Measurements from ENCODE around the gene EIF5AL1.
A peak's percentile ranks its signal among the peaks of the same experiment; 100 is the strongest.
"Not testable (repeated sequence)": the region's sequence is repeated elsewhere in the genome, so short reads cannot be mapped to it uniquely, and the experiment has no call there.

The EIF5AL1 gene

GRCh38 chr10:79493806-79494205 lies 18.5 kb upstream of the EIF5AL1 start:
- no peaks in the 10 kb centered on the region for H3K9me3 Mint-ChIP-seq
- no peaks in the 10 kb centered on the region for H3K36me3 Mint-ChIP-seq (ENCODE audit: low read depth)
- H3K4me3 Mint-ChIP-seq, result no peak overlapping the region
- H3K4me1 Mint-ChIP-seq (ENCODE audit: low read depth), result no peaks in the 10 kb centered on the region
- no peak overlapping the region for H3K27ac Mint-ChIP-seq
- DNase-seq (ENCODE audit: low spot score), result no peak
- H3K27me3 Mint-ChIP-seq (ENCODE audit: low read depth), result peaks cover 28% of the 10 kb centered on the region

DNA sequence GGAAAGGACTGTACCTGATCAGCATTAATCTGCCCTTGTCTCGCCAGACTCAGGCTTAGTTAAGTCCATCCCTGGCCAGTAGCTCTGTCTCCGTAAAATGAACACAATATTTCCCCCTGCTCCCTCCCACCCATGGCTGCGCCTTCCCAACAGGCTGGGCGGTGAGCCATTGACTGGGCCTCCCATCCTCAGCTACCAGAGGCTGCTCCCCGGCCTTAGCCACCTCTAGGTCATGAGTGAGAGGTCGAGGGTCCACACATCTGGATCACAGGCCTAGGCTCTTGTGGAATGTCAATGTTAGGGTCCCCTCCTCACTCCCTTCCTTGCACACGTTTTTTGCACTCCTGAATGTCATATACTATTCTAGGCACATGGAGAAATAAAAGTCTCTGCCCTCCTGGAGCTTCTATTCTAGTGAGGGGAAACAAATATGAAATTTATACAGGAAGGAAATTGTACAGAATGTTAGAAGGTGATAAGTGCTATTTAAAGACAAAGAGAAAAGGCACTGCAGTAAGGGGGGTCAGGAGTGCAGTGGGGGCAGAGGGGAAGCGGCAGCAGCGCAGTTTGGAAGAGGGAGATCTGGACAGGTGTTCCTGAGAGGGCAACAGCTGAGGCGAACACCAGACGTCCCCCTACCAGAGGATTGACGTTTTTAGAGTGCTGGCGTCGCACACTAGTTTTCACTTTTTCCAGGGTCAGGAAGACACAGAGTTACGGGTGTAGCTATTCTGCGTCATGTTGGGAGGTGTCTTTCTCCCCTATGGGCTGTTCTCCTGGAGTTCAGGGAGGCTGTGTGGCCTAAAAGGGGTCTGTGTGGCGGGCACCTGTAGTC lies 17.2 kb upstream of the EIF5AL1 start:
- Mint-ChIP-seq H3K4me1 (ENCODE audit: low read depth) (no peaks in the 10 kb centered on the region), H3K4me3 (no peak overlapping the region), H3K36me3 (ENCODE audit: low read depth) (no peaks in the 10 kb centered on the region), H3K27ac (no peak overlapping the region), H3K27me3 (ENCODE audit: low read depth) (peaks cover 30% of the 10 kb centered on the region), H3K9me3 (no peaks in the 10 kb centered on the region)
- no peak for DNase-seq (ENCODE audit: low spot score)

- Mint-ChIP-seq H3K27me3 (ENCODE audit: low read depth) (peaks cover 33% of the 10 kb centered on the region), H3K9me3 (no peaks in the 10 kb centered on the region), H3K4me1 (ENCODE audit: low read depth) (no peaks in the 10 kb centered on the region), H3K4me3 (no peak overlapping the region), H3K27ac (no peak overlapping the region), H3K36me3 (ENCODE audit: low read depth) (no peaks in the 10 kb centered on the region)
- no peak for DNase-seq (ENCODE audit: low spot score)
These were observed 16.5 kb upstream of the EIF5AL1 start for GRCh38 chr10:79495791-79496190.

DNA sequence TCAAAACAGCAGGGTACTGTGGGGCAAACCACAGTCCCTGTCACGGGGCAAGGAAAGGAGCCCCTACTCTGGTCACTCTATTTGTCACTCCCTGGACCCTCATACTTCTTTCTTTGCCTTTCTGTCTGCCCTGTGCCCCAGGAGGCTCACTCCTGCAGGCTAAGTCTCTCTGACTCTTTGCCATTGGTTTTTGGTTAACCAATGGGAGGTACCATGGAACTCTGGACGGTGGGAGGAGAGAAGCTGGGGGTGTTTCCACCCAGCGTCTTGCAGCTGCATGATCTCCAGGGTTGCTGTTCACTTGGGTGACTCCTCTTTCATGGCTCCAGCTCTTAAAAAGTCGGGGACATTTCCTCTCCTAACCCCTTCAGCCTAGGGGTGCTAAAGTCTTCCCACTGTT lies 15.4 kb upstream of the EIF5AL1 start:
- Mint-ChIP-seq H3K27me3 (ENCODE audit: low read depth) (peaks cover 40% of the 10 kb centered on the region), H3K4me1 (ENCODE audit: low read depth) (no peaks in the 10 kb centered on the region), H3K4me3 (no peak overlapping the region), H3K9me3 (no peaks in the 10 kb centered on the region), H3K36me3 (ENCODE audit: low read depth) (no peaks in the 10 kb centered on the region), H3K27ac (no peak overlapping the region)
- no peak for DNase-seq (ENCODE audit: low spot score)

GRCh38 chr10:79498291-79498829 lies 14.0 kb upstream of the EIF5AL1 start:
- no peak overlapping the region for H3K27ac Mint-ChIP-seq
- DNase-seq (ENCODE audit: low spot score), result no peak
- H3K9me3 Mint-ChIP-seq, result no peaks in the 10 kb centered on the region
- H3K4me1 Mint-ChIP-seq (ENCODE audit: low read depth), result peaks cover 3% of the 10 kb centered on the region
- H3K4me3 Mint-ChIP-seq, result no peak overlapping the region
- H3K36me3 Mint-ChIP-seq (ENCODE audit: low read depth), result no peaks in the 10 kb centered on the region
- H3K27me3 Mint-ChIP-seq (ENCODE audit: low read depth), result peaks cover 49% of the 10 kb centered on the region

GRCh38 chr10:79502561-79503309 lies 9.6 kb upstream of the EIF5AL1 start:
- Mint-ChIP-seq H3K27ac (no peak overlapping the region), H3K9me3 (no peaks in the 10 kb centered on the region), H3K36me3 (ENCODE audit: low read depth) (no peaks in the 10 kb centered on the region), H3K27me3 (ENCODE audit: low read depth) (peaks cover 44% of the 10 kb centered on the region), H3K4me1 (ENCODE audit: low read depth) (peaks cover 17% of the 10 kb centered on the region), H3K4me3 (no peak overlapping the region)
- DNase-seq (ENCODE audit: low spot score), result no peak

DNA sequence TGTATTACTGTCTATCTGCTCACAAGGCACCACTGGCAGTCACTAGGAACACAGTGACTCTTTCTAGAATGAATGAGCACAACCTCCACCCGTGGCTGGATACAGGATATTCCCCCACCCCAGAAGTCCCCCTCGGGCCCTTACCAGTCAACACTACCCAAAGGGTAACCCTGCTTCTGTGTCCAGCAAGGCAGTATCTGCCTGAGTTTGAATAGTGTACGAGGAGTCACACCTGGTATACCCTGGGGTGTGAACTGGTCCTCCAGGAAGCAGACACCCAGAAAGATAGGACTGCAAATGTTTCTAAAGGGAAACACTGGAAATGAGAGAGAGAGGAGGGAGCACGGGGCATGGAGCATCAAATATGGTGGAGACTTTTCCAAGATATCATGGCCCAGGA lies 8.5 kb upstream of the EIF5AL1 start:
- not testable (repeated sequence) for H3K4me3 Mint-ChIP-seq; H3K27ac Mint-ChIP-seq; H3K36me3 Mint-ChIP-seq (ENCODE audit: low read depth); DNase-seq (ENCODE audit: low spot score); H3K9me3 Mint-ChIP-seq
- Mint-ChIP-seq H3K4me1 (ENCODE audit: low read depth) (peaks cover 17% of the 10 kb centered on the region), H3K27me3 (ENCODE audit: low read depth) (peaks cover 40% of the 10 kb centered on the region)

GRCh38 chr10:79504483-79504882 lies 7.8 kb upstream of the EIF5AL1 start:
- H3K4me1 Mint-ChIP-seq (ENCODE audit: low read depth), result peaks cover 17% of the 10 kb centered on the region
- H3K27ac Mint-ChIP-seq; H3K4me3 Mint-ChIP-seq; H3K9me3 Mint-ChIP-seq; H3K36me3 Mint-ChIP-seq (ENCODE audit: low read depth); DNase-seq (ENCODE audit: low spot score): not testable (repeated sequence)
- peaks cover 39% of the 10 kb centered on the region for H3K27me3 Mint-ChIP-seq (ENCODE audit: low read depth)

DNA sequence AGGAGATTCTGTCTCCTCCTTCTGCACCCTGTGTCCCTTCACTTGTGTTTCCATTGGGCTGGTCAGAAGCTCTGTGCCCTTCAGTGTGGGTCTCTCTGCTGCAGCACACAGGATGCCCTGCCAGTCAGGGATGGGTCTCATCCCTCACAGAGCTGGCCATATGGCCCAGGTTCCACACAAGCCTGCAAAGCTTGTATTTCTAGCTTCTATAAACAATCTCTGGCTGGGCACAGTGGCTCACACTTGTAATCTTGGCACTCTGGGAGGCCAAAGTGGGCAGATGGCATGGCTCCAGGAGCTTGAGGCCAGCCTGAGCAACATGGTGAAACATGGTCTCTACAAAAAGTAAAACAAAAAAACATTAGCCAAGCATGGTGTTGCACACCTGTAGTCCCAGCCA lies 7.0 kb upstream of the EIF5AL1 start:
- not testable (repeated sequence) for H3K36me3 Mint-ChIP-seq (ENCODE audit: low read depth); H3K27ac Mint-ChIP-seq; DNase-seq (ENCODE audit: low spot score); H3K9me3 Mint-ChIP-seq; H3K4me3 Mint-ChIP-seq
- Mint-ChIP-seq H3K4me1 (ENCODE audit: low read depth) (peaks cover 17% of the 10 kb centered on the region), H3K27me3 (ENCODE audit: low read depth) (peaks cover 37% of the 10 kb centered on the region)

- peak; percentile 16 for DNase-seq (ENCODE audit: low spot score)
- Mint-ChIP-seq H3K4me1 (ENCODE audit: low read depth) (peaks cover 17% of the 10 kb centered on the region), H3K4me3 (peak overlapping the region; percentile 46), H3K36me3 (ENCODE audit: low read depth) (no peaks in the 10 kb centered on the region), H3K27ac (peak overlapping the region; percentile 56), H3K9me3 (no peaks in the 10 kb centered on the region), H3K27me3 (ENCODE audit: low read depth) (peaks cover 36% of the 10 kb centered on the region)
These were observed 6.5 kb upstream of the EIF5AL1 start for GRCh38 chr10:79505829-79506228.

GRCh38 chr10:79507440-79508167 lies 4.7 kb upstream of the EIF5AL1 start:
- Mint-ChIP-seq H3K36me3 (ENCODE audit: low read depth) (no peaks in the 10 kb centered on the region), H3K27me3 (ENCODE audit: low read depth) (peaks cover 28% of the 10 kb centered on the region), H3K9me3 (no peaks in the 10 kb centered on the region), H3K4me3 (no peak overlapping the region), H3K4me1 (ENCODE audit: low read depth) (peaks cover 17% of the 10 kb centered on the region), H3K27ac (no peak overlapping the region)
- no peak for DNase-seq (ENCODE audit: low spot score)

GRCh38 chr10:79508245-79508644 lies 4.1 kb upstream of the EIF5AL1 start:
- H3K4me3 Mint-ChIP-seq; H3K36me3 Mint-ChIP-seq (ENCODE audit: low read depth); DNase-seq (ENCODE audit: low spot score); H3K9me3 Mint-ChIP-seq; H3K27ac Mint-ChIP-seq: not testable (repeated sequence)
- Mint-ChIP-seq H3K4me1 (ENCODE audit: low read depth) (peaks cover 14% of the 10 kb centered on the region), H3K27me3 (ENCODE audit: low read depth) (peaks cover 22% of the 10 kb centered on the region)

DNA sequence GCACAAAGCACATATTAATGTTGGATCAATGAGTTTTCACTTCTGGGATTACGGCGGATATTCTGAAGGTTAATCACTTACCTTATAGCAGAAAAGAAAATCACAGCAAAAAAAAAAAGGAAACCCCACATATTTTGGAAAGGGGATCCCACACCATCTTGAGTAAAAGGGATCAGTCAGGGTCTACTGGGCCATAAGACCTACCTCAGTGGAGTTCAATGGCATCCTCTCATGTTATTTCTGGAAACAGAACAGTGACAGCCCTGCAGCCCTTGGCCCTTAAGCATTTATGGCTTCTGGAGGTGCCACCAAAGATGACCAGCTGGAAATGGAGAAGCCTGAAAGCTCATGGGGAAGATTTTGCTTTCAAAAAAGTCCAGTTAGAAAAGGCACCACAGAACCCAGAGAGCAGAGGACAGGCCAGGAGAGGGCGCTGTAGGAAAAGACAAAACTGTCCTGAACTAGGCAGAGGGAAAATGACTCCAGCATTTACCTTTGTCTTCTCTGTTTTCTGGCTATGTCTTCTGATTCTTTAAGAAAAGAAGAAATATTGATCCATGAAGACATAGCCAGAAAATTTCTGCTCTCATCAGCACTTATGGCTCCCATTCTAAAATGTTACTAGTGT lies 2.9 kb upstream of the EIF5AL1 start:
- not testable (repeated sequence) for H3K36me3 Mint-ChIP-seq (ENCODE audit: low read depth); DNase-seq (ENCODE audit: low spot score); H3K4me3 Mint-ChIP-seq; H3K27ac Mint-ChIP-seq; H3K9me3 Mint-ChIP-seq
- H3K27me3 Mint-ChIP-seq (ENCODE audit: low read depth), result peaks cover 20% of the 10 kb centered on the region
- peaks cover 14% of the 10 kb centered on the region for H3K4me1 Mint-ChIP-seq (ENCODE audit: low read depth)

Measured in T-helper 2 cell treated with Interferon-gamma antibody and Interleukin-4, amounts not matched to agents 5 μg/mL and 100 μg/mL, for 36 hours (primary cell).